Activated naive CD8-positive, alpha-beta T cell treated with anti-CD3 and anti-CD28 coated beads for 36 hours (primary cell): ENCODE data around the gene TLX1. TPM values are rescaled to one million over a fixed set of nuclear protein-coding genes. Genes with fewer than 3 reads are reported as not detected.
"Not testable (repeated sequence)": the region's sequence is repeated elsewhere in the genome, so short reads cannot be mapped to it uniquely, and the experiment has no call there.

Experiments
- DNase-seq: peaks from one replicate; pipeline ENCODE4 v3.0.0; 2021
- H3K27ac Mint-ChIP-seq: one replicate; pipeline ENCODE4 v1.8.0; 2022; ENCODE audit warnings: mild to moderate bottlenecking, moderate library complexity, mixed read lengths
- H3K27me3 Mint-ChIP-seq: one replicate; pipeline ENCODE4 v1.8.0; 2022; ENCODE audit warnings: mild to moderate bottlenecking, mixed read lengths
- H3K36me3 Mint-ChIP-seq: one replicate; pipeline ENCODE4 v1.8.0; 2021; ENCODE audit warnings: mild to moderate bottlenecking, mixed read lengths
- H3K4me1 Mint-ChIP-seq: one replicate; pipeline ENCODE4 v1.8.0; 2021; ENCODE audit warnings: mixed read lengths
- H3K4me3 Mint-ChIP-seq: one replicate; pipeline ENCODE4 v1.8.0; 2022; ENCODE audit warnings: mild to moderate bottlenecking, moderate library complexity, mixed read lengths
- H3K9me3 Mint-ChIP-seq: one replicate; pipeline ENCODE4 v1.8.0; 2022; ENCODE audit warnings: mixed read lengths
- total RNA-seq, 2 experiments: library from RNA; stranded (reverse); gene quantifications; one replicate each; pipeline ENCODE4 v1.2.3, GENCODE V29; 2021

TLX1 gene
- total RNA-seq, 2 experiments from 2014 or later, result not detected

DNA sequence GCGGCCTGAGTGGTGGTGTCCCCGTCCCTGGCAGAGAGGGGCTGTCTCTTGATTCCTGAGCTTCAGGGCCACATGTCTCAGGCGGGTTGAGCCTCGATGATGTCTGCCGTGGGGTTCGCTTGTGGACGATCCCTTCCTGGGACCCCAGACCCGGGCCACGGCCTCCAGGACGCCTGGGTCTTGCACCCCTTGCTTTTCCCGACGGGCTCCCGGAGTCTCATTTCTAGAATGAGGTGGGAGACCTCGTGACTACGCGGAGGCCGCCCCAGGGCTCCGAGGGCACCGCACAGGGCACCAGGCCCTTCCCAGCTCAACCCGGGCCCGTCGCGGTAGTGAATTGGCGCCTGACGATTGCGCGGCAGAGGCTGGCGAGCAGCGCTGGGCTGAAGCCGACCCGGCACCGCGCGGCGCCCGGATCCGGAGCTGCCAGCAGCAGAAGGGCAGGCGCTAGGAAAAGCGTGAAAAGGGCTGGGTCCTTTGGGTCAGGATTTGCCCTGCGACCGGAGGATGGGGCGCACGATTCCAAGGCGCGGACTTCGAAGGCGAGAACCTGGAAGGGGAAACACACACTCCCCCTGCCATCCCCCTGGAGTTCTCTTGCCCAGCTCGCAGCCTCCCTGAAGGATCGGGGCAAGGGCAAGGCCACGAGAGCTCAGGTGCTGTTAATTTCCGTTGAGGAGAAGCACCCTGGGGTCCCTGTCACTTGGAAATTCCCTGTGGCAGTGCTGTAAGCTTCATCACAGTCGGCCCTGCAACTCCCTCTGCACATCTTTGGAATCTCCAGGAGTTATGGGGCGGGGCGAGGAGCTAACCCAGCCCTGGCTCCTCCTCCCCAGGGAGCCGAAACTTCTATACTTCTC lies 15.5 kb downstream of the TLX1 start:
- H3K4me1 Mint-ChIP-seq, result no peaks in the 10 kb centered on the region
- H3K36me3 Mint-ChIP-seq, result no peaks in the 10 kb centered on the region
- no peak overlapping the region for H3K27ac Mint-ChIP-seq
- H3K9me3 Mint-ChIP-seq, result no peaks in the 10 kb centered on the region
- peaks cover 92% of the 10 kb centered on the region for H3K27me3 Mint-ChIP-seq
- no peak overlapping the region for H3K4me3 Mint-ChIP-seq
- no peak for DNase-seq

DNA sequence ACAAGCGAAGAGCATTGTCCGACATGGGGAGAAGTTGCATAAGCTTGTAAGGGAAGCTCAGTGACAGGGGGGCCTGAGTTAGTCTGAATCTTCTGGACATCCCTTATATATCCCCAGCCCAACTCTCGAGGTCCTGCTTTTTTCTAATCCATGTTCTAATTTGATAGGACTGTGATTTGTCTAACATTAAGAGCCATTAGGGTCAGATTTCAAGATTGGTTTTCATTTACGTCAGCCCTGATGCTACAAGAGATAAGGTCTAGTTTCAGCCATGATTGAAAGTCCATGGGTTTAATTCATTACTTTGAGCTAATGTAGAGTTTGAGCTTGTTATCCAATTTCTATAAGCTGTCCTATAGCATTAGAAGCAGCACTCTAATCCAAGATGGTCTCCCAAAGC lies 20.3 kb downstream of the TLX1 start:
- Mint-ChIP-seq H3K36me3 (no peaks in the 10 kb centered on the region), H3K27ac (no peak overlapping the region), H3K4me1 (no peaks in the 10 kb centered on the region), H3K4me3 (no peak overlapping the region), H3K9me3 (no peaks in the 10 kb centered on the region), H3K27me3 (peaks cover 79% of the 10 kb centered on the region)
- no peak for DNase-seq

DNA sequence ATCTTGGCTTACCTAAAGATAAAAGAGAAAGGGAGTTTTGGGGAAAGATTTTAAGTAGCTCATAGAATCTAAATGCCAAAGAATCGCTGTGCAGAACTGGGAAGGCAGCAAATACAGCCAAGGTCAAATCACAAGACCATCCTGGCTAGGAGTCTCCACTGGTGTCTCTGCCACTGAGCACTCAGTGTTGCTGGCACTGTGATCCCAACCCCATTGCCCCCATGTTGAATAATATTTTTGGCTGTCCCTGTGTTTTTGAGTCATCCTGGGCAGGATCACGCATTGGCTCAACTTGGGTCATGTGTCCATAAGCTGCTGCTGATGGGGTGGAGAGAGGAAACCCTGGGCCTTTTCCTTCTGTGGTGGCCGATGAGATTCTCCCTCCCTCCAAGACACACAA lies 21.2 kb downstream of the TLX1 start:
- Mint-ChIP-seq H3K4me3 (no peak overlapping the region), H3K9me3 (no peaks in the 10 kb centered on the region), H3K4me1 (no peaks in the 10 kb centered on the region), H3K36me3 (no peaks in the 10 kb centered on the region), H3K27ac (no peak overlapping the region), H3K27me3 (peaks cover 76% of the 10 kb centered on the region)
- no peak for DNase-seq

DNA sequence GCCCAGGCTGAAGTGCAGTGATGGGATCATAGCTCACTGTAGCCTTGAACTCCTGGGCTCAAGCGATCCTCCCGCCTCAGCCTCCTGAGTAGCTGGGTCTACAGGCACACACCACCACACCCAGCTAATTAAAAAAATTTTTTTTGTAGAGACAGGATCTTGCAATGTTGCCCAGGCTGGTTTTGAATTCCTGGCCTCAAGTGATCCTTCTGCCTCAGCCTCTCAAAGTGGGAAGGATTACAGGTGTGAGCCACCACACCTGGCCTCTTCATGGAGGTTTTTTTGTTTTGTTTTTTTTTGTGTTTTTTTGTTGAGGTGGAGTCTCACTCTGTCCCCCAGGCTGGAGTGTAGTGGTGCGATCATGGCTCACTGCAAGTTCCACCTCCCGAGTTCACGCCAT lies 23.4 kb downstream of the TLX1 start:
- H3K27ac Mint-ChIP-seq, DNase-seq, H3K36me3 Mint-ChIP-seq, H3K9me3 Mint-ChIP-seq, H3K4me3 Mint-ChIP-seq, H3K4me1 Mint-ChIP-seq: not testable (repeated sequence)
- peaks cover 64% of the 10 kb centered on the region for H3K27me3 Mint-ChIP-seq

DNA sequence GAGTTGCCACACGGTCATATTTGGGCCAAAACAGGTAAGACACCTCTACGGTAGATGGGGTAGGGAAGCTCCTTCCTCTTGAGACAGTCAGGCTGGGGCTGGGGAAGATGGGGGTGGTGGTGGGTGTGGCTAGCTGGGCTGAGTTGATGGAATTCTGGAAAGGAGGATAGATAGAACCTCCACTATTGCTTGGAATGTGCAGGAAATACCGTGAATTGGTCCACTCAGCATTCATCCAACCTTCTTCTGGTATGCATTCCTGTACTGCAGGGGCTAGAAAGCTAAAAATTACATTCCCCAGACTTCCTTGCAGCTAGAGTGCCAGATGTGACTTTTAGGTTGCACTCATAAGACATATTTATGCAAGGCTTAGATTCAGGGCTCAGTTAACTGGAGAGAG lies 24.8 kb downstream of the TLX1 start:
- Mint-ChIP-seq H3K36me3 (no peaks in the 10 kb centered on the region), H3K4me3 (no peak overlapping the region), H3K27ac (no peak overlapping the region), H3K4me1 (no peaks in the 10 kb centered on the region), H3K27me3 (peaks cover 62% of the 10 kb centered on the region), H3K9me3 (no peaks in the 10 kb centered on the region)
- no peak for DNase-seq

DNA sequence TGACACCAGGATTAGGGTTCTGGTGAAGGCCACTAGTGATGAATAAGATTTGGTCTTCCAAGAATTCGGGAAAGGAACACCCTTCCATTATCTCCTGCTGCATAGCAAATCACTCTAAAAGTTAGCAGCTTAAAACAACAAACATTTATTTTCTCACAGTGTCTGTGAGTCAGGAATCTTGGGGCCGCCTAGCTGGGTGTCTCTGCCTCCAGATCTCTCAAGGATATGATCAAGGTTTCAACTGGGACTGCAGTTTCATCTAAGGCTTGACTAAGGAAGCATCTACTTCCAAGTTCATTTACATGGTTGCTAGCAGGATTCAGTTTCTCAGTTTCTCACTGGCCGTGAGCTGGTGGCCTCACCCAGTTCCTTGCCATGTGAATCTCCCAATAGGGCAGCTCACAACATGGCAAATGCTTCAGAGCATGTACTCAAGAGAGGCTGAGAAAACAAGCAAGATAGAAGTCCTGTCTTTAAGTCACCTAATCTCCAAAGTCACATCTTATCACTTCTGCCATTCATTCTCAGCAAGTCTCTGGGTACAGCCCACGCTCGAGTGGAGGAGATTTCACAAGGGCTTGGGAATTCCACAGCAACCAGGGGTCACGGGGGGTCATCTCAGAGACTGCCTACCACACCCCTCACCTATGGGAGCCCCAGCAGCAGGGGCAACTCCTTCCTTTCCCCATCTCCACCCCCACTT lies 26.8 kb downstream of the TLX1 start:
- H3K36me3 Mint-ChIP-seq, result no peaks in the 10 kb centered on the region
- H3K27me3 Mint-ChIP-seq, result peaks cover 65% of the 10 kb centered on the region
- H3K27ac Mint-ChIP-seq, result no peak overlapping the region
- H3K9me3 Mint-ChIP-seq, result no peaks in the 10 kb centered on the region
- H3K4me3 Mint-ChIP-seq, result no peak overlapping the region
- no peak for DNase-seq
- peaks cover 7% of the 10 kb centered on the region for H3K4me1 Mint-ChIP-seq

DNA sequence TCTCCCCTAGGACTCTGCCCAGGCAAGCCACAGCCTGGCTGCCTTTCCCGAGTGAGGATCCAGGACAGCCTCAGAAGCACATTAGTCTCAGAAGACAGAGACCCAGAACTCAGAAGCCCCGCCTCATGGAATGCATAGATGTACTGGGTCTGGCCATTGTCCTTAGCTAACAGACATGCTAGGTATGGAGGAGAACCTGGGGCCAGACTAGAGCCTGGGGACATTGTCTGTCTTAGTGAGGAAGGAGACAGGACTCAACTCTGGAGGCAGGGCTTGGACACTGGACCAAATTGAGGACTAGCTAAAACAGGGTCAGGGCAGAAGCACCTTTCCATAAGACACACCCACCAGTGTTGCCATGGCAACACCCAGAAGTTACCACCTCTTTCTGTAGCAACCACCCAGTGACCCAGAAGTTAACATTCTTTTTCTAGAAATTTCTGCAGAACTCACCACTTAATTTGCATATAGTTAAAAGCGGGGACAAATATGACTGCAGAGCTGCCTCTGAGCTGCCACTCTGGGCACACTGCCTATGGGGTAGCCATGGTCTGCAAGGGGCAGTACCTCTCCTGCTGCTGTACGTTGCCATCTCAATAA lies 27.5 kb downstream of the TLX1 start:
- H3K27me3 Mint-ChIP-seq, result peaks cover 69% of the 10 kb centered on the region
- no peak overlapping the region for H3K4me3 Mint-ChIP-seq
- no peak overlapping the region for H3K27ac Mint-ChIP-seq
- H3K9me3 Mint-ChIP-seq, result no peaks in the 10 kb centered on the region
- no peaks in the 10 kb centered on the region for H3K36me3 Mint-ChIP-seq
- DNase-seq, result no peak
- peaks cover 7% of the 10 kb centered on the region for H3K4me1 Mint-ChIP-seq

DNA sequence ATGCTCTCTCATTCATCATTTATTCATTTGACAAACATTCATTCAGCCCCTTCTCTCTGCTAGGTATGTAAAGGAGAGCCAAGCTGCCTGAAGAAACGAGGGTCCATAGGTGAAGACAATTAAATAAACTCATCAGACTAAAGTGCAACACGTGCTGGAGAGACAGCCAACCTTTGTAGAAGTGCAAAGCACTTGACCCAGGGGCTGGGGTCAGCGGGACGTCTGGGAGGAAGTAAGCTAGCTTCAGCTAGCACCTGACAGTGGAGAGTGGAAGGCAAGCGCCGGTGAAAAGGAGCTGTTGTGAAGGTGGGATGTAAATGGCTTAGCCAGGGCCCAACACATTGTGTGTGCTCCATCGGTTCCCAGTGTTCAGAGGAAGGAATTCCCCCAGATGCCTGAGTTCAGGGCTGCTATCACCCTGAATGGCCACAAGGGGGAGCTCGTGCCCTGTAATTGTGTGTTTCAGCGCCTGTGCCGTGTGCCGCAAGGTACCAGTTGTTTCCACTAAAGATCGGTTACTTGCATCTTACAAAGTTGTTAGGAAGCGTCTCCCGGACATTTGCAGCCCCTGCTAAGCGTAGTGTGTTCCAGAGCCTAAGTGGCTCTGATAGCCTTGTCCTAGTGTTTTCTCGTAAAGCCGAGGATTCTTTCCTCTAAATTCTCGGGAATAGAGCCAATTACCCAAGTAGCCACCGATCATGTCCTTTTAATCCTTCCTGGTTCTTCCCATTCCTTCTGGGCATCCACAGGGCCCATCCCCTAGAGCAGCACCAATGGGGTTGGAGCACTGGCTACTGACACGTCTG lies 30.6 kb downstream of the TLX1 start:
- DNase-seq, result peak; percentile 54
- Mint-ChIP-seq H3K4me1 (peaks cover 7% of the 10 kb centered on the region), H3K27me3 (peaks cover 70% of the 10 kb centered on the region), H3K36me3 (no peaks in the 10 kb centered on the region), H3K27ac (no peak overlapping the region), H3K4me3 (no peak overlapping the region), H3K9me3 (no peaks in the 10 kb centered on the region)

DNA sequence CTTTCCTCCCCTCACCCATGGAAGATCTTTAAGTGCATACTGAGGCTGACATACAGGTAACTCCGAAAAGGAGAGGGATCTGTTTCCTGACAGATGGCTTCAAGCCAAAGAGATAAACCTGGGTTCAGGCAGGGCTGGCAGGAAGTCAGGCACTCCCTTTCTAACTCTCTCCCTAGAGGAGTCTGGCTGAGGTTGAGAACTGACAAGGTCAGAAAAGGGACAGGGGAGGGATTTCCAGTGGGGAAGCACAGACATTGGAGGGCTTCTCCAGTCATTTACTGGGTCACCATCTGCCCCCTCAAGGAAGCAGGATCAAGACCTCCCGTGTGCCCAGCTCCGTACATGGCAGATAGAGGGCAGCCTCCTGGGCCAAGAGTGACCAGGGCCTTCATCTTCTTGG lies 31.6 kb downstream of the TLX1 start:
- Mint-ChIP-seq H3K27ac (no peak overlapping the region), H3K36me3 (no peaks in the 10 kb centered on the region), H3K4me3 (no peak overlapping the region), H3K9me3 (no peaks in the 10 kb centered on the region), H3K27me3 (peaks cover 74% of the 10 kb centered on the region), H3K4me1 (peaks cover 7% of the 10 kb centered on the region)
- DNase-seq, result no peak

DNA sequence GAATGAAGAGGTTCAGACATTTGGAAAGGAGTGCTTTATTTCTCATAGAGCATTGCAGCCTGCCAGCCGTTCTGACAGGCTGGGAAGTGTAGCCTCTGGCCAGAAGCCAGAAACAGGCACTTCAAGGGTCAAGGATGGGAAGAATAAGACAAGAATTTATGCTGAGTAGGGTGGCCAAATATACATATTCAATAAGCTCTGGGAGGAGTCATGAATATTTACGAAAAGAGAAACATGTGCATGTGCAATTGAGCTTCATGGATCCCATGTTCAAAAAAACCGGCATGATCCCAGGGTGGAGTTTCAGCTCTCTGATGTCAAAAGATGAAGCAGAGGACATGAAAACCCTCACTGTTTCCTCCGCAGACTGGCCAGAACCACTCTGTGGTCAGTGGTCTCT lies 32.9 kb downstream of the TLX1 start:
- no peaks in the 10 kb centered on the region for H3K36me3 Mint-ChIP-seq
- H3K9me3 Mint-ChIP-seq, result no peaks in the 10 kb centered on the region
- H3K4me1 Mint-ChIP-seq, result peaks cover 7% of the 10 kb centered on the region
- no peak for DNase-seq
- H3K4me3 Mint-ChIP-seq, result no peak overlapping the region
- H3K27ac Mint-ChIP-seq, result no peak overlapping the region
- peaks cover 79% of the 10 kb centered on the region for H3K27me3 Mint-ChIP-seq

DNA sequence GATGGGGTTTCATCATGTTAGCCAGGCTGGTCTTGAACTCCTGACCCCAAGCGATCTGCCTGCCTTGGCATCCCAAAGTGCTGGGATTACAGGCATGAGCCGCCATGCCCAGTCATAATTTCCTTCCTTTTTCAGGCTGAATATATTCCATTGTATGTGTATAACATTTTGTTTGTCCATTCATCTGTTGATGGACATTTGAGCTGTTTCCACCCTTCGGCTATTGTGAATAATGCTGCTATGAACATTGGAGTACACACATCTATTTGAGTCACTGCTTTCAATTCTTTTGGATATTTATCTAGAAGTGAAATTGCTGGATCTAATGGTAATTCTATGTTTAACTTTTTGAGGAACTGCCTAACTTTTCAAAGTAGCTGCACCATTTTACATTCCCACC lies 34.6 kb downstream of the TLX1 start:
- Mint-ChIP-seq H3K9me3 (no peaks in the 10 kb centered on the region), H3K27ac (no peak overlapping the region), H3K36me3 (no peaks in the 10 kb centered on the region), H3K27me3 (peaks cover 80% of the 10 kb centered on the region), H3K4me1 (peaks cover 7% of the 10 kb centered on the region), H3K4me3 (no peak overlapping the region)
- DNase-seq, result no peak

DNA sequence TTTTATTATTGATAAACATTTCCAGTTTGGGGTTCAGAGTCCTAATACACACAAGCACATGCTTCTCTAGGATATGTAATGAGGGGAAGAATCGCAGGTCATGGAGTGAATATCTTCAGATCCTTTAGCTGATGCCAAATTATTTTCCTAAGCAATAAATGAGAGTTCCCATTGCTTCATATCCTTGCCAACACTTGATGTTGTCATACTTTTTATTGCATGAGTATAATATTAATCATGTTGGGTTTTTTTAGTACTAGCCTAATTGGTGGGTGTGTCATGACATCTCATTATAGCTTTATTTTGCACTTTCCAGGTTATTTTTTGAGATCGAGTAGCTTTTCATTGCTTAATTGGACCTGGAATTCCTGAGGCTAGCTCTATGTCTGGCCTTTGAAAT lies 35.3 kb downstream of the TLX1 start:
- Mint-ChIP-seq H3K27ac (no peak overlapping the region), H3K36me3 (no peaks in the 10 kb centered on the region), H3K4me3 (no peak overlapping the region), H3K4me1 (peaks cover 6% of the 10 kb centered on the region), H3K9me3 (no peaks in the 10 kb centered on the region), H3K27me3 (peaks cover 79% of the 10 kb centered on the region)
- DNase-seq, result no peak

DNA sequence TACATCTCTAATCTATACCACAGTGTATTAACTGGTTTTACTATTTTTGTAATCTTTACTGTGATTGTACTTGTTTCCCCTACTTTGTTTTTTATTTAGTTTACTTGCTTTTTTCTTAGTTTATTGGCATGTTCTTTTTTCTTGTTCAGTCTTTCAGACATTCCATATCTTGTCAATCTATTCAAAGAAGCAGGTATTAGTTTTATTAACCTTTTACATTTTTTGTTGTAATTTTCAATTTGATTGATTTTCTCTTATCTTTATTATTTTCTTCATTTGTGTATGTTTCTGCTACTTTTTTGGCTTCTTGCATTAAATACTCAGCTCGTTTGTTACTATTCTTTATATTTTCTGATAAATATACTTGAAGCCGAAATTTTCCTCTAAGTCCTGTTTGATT lies 41.6 kb downstream of the TLX1 start:
- peaks cover 6% of the 10 kb centered on the region for H3K36me3 Mint-ChIP-seq
- no peaks in the 10 kb centered on the region for H3K4me1 Mint-ChIP-seq
- DNase-seq, result no peak
- H3K27ac Mint-ChIP-seq, result no peak overlapping the region
- H3K4me3 Mint-ChIP-seq, result no peak overlapping the region
- H3K9me3 Mint-ChIP-seq, result peaks cover 15% of the 10 kb centered on the region
- peaks cover 76% of the 10 kb centered on the region for H3K27me3 Mint-ChIP-seq

DNA sequence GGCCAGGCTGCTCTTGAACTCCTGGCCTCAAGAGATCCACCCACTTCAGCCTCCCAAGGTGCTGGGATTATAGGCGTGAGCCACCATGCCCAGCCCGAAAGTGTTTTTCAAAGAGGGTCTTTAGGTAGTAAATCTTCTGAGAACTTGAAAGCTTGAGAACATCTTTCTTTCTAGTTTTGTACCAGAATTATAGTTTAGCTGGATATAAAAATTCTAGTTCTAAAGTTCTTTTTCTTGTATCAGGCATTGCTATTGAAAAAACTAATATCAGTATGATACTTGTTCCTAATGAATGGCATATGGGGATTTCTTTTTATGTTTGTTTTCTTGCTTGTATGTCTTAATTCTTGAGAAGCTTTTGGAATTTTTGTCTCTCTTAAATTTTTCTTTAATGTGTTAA lies 43.2 kb downstream of the TLX1 start:
- H3K4me3 Mint-ChIP-seq, result no peak overlapping the region
- H3K27ac Mint-ChIP-seq, result no peak overlapping the region
- DNase-seq, result no peak
- H3K4me1 Mint-ChIP-seq, result no peaks in the 10 kb centered on the region
- peaks cover 78% of the 10 kb centered on the region for H3K27me3 Mint-ChIP-seq
- H3K36me3 Mint-ChIP-seq, result peaks cover 6% of the 10 kb centered on the region
- H3K9me3 Mint-ChIP-seq, result peaks cover 15% of the 10 kb centered on the region

DNA sequence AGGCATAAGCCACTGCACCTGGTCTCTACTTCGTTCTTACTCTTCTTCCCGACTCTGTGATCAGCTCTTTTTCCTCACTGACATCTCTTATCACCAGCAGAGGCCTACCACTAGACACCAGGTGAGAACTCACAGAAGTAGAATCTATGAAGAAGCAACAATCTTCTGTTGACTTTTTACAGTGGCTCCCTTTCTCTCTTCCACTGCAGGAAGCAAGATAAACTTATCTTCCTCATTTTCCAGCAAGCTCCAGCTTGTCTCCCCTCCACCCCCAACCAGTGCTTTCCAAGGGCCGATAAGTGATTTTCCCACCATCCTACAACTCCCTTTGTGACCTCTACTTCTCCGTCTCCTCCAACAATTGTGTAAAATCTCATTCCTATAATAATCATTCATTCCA lies 45.5 kb downstream of the TLX1 start:
- Mint-ChIP-seq H3K4me1 (no peaks in the 10 kb centered on the region), H3K27ac (no peak overlapping the region), H3K27me3 (peaks cover 75% of the 10 kb centered on the region), H3K9me3 (peaks cover 15% of the 10 kb centered on the region), H3K36me3 (peaks cover 6% of the 10 kb centered on the region), H3K4me3 (no peak overlapping the region)
- no peak for DNase-seq
